T47D (cell line): ENCODE data around the gene RHOU.
A peak's percentile ranks its signal among the peaks of the same experiment; 100 is the strongest.
"Not testable (repeated sequence)": the region's sequence is repeated elsewhere in the genome, so short reads cannot be mapped to it uniquely, and the experiment has no call there.

Source experiments
- DNase-seq, 2 experiments: peaks; one replicate each; pipeline versions ENCODE4 v3.0.0 to v3.0.0-alpha.2; 2011 to 2012; ENCODE audit warnings: low read depth in 1 of 2, low spot score in 1 of 2
- JUND ChIP-seq: IDR thresholded peaks from 2 replicates; pipeline ENCODE4 v1.6.1; 2012; ENCODE audit warnings: low read depth
- in situ Hi-C: cut with HindIII; loops from 2 replicates; pipeline ENCODE4 v1.10.0; 2016; ENCODE audit warnings: low sequenced_read_pairs, low pct_unique_long_range_greater_than_20kb

RHOU gene

GRCh38 chr1:228734881-228735801, at the start of gene RHOU:
TSS of gene RHOU (plus strand) at chr1:228735479. CDS start at chr1:228735743, 264 bp downstream.
- no peak for TF ChIP-seq JUND
- DNase-seq, result peak; percentile 71 to 74
- in situ Hi-C loops, result no loop called here

DNA sequence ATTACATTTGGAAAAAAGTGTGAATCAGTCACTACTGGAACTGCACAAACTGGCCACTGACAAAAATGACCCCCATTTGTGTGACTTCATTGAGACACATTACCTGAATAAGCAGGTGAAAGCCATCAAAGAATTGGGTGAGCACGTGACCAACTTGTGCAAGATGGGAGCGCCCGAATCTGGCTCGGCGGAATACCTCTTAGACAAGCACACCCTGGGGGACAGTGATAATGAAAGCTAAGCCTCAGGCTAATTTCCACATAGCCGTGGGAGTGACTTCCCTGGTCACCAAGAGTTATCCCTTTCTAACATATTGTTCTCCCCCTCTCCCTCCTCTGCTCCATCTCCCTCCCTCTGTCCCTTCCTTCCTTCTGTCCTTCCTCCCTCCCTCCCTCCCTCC, 47.7 kb upstream of the RHOU start:
- DNase-seq, result no peak
- in situ Hi-C loops, result no loop called here

GRCh38 chr1:228689255-228689654, 46.0 kb upstream of the RHOU start:
- DNase-seq, result no peak
- in situ Hi-C loops, result no loop called here
- no peak for TF ChIP-seq JUND

More for the DNA sequence above, 47.7 kb upstream of the RHOU start:
- no peak for TF ChIP-seq JUND

- no peak for DNase-seq
- in situ Hi-C loops, result no loop called here
- no peak for TF ChIP-seq JUND
These were observed 44.1 kb upstream of the RHOU start for GRCh38 chr1:228691211-228691610.

GRCh38 chr1:228691926-228692325, 43.4 kb upstream of the RHOU start:
- in situ Hi-C loops, result no loop called here
- peak; percentile 69 to 85 for DNase-seq
- no peak for TF ChIP-seq JUND

- in situ Hi-C loops, DNase-seq: not testable (repeated sequence)
These were observed 40.8 kb upstream of the RHOU start for GRCh38 chr1:228694447-228694846.

DNA sequence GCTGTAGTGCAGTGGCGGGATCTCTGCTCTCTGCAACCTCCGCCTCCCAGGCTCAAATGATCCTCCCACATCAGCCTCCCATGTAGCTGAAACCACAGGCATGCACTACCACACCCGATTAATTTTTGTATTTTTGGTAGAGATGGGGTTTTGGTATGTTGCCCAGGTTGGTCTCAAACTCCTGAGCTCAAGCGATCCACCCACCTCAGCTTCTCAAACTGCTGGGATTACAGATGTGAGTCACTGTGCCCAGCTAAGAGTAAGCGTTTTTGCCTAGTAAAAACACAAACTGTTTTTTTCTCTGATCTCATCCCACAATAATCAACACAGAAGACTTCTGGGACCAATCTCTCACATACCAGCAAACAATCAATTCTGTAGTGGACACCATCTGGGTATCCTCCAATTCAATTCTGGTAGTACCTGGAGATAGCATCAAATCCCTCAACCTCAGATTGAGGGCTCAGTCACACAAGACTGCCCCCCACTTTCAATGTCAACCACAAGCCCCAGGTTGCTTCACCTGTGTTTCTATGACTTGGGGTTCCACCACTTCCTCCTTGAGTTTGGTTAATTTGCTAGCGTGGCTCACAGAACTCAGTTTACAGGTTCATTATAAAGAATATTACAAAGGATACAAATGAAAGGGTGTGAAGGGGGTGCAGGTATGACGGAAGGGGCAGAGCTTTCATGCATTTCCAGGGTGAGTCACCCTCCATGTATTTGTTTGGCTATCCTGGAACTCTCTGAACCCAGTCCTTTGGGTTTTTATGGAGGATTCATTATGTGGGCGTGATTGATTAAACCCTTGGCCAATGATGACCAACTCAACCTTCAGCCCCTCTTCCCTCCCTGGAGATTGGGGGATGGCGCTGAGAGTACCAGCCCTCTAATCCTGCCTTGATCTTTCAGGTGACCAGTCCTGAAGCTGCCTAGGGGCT, 40.0 kb upstream of the RHOU start:
- no peak for TF ChIP-seq JUND
- in situ Hi-C loops, result no loop called here
- DNase-seq, result no peak

DNA sequence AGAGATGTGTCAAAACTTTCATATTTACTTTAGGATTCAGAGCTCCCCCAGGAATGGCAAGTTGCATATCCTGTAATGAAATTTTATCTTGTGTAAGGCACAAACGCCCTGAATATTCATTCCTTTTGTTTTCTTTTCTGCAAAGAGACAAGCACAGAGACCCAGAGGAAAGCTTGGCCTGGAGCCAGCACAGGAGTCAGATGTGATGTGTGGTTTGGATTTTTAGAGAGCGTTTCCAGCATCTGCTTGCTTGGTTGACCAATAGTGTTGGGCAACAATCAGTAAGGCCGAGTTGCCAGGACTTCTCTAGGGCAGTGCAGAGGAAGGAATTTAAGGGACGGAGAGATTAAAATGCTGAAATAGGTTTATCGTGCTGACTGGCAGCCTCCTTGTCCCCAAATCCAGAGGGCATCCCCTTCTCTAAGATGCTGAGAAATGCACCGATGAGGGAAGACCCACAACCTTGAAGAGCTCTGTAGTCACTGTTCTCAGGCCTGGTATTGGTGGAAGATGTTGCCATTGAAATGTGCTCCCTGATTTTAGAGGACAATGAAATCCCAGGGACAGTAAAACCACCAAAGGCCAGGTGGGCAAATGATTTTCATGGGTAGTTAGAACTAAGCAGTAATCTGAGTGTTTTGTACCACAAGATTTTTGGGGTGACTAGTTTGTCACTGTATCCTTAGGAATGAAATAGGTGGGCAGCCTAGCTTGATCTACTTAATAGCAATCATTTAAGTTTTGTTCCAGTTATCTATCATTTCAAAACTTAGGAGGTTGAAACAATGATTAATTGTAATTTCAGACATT, 37.9 kb upstream of the RHOU start:
- peak in 1 of 2 experiments; percentile 47 for DNase-seq

DNA sequence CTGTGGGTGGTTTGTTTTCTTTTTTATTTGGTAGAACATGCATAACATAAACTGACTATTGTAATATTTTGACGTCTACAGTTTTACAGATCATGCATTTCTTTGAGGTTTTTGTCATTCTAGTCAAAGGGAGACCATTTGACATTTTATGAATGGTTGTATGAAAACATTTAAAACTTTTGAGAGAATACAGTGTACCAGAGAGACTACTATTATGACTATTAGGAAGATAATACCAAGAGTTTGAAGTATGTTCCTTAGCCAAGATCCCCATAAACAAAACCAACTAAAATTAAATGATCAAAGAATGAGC, 37.3 kb upstream of the RHOU start:
- DNase-seq, result no peak
- in situ Hi-C loops, result no loop called here
- no peak for TF ChIP-seq JUND

More for the DNA sequence above, 37.9 kb upstream of the RHOU start:
- in situ Hi-C loops, result no loop called here
- TF ChIP-seq JUND, result no peak

DNA sequence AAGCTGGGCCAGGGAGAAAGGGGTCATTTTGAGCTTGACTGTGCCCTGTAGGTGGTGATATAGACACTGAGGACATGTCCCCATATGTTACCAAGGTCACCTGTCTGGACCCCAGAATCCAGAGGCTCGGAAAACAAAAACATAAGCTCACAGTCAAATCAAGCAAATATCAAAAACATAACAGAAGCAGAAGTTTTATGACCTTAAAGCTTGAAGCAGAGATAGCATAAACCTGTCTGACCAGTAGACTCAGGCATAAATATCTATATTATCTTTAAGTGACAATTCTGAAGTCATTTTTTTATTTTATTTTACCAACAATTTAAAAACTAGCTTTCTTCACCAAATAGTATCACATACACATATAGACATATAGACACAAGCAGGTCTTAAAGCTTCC, 32.8 kb upstream of the RHOU start:
- no peak for TF ChIP-seq JUND
- in situ Hi-C loops, result no loop called here
- no peak for DNase-seq

DNA sequence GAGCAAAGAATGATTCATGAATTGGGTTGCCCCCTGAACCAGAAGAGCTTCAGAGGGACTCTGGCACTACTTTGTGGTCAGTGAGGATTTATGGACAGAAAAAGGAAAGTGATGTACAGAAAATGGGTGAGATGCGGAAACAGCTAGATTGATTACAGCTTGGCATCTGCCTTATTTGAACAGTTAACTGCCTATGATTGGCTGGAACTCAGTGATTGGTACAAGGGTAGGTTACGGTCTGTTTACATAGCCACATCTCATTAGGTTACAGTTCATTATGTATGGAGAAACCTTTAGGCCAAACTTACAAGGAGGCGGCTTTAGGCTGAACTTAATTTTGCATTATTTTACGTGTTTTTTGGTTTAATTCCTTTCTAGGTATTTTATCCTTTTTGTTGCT, 29.0 kb upstream of the RHOU start:
- in situ Hi-C loops, result no loop called here
- no peak for TF ChIP-seq JUND
- DNase-seq, result no peak

- no peak for DNase-seq
- in situ Hi-C loops, result no loop called here
These were observed 18.2 kb upstream of the RHOU start for GRCh38 chr1:228717081-228717480.

More at GRCh38 chr1:228717081-228717480, 18.2 kb upstream of the RHOU start:
- no peak for TF ChIP-seq JUND
